ENCODE measurements around the gene DPY19L3.
A peak's percentile ranks its signal among the peaks of the same experiment; 100 is the strongest.

Gene DPY19L3

DNA sequence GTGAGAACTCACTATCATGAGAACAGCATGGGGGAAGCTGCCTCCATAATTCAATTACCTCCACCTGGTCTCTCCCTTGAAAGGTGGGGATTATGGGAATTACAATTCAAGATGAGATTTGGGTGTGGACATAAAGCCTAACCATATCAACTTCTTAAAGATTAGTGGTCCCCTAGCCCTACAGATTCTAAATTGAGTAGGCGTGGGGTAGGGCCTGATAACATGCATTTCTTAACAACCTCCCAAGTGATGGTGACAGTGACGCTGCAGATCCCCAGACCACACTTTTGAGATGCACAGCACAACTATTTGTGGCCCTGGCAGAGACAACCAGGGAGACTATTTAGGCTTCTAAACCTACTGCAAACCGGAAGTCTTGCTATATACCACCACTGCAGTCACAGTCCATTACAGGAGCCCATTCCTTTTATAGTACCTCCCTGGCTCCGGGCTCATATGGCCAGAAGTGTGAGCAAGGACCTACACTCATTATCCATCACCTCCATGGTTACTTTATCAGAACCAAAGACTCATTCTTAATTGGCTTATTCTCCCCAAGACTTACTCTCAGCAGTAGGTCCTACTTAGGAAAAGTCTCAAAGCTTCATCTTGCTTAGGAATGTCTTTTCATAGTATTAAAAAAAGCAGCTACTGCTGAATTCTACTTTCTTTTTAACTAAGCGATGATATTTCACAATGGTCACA, 2.1 kb upstream of the DPY19L3 start:
- Histone ChIP-seq H4K20me1 (ENCODE audit: insufficient read depth, low read length) (peaks cover 4% of the 10 kb centered on the region; the same call in 1 of the 2 replicates), H3K4me2 (ENCODE audit: insufficient read depth, low read length) (peak overlapping the region; percentile 5; the same call in 1 of the 2 replicates), H3K9me3 (ENCODE audit: insufficient read depth, low read length, severe bottlenecking) (no peaks in the 10 kb centered on the region), H2AFZ (ENCODE audit: low read depth, low read length) (no peak overlapping the region), H3K4me3 (ENCODE audit: low read depth in 1 of 2, low read length in 2 of 2) (no peak overlapping the region), H3K4me1 (ENCODE audit: insufficient read depth, low read length) (peaks cover 36% of the 10 kb centered on the region), H3K36me3 (ENCODE audit: insufficient read depth, low read length) (peaks cover 11% of the 10 kb centered on the region), H3K27me3 (ENCODE audit: insufficient read depth, low read length, poor library complexity) (no peaks in the 10 kb centered on the region), H3K27ac (ENCODE audit: low read length) (no peak overlapping the region), H3K9ac (ENCODE audit: low read depth, low read length) (no peak overlapping the region), H3K79me2 (ENCODE audit: insufficient read depth, low read length) (peaks cover 30% of the 10 kb centered on the region)
- no peak for TF ChIP-seq EZH2 (IDR thresholded peaks at IDR 0.05; ENCODE audit: borderline replicate concordance, low read depth, low read length, severe bottlenecking)
- TF ChIP-seq, protein P1, sequence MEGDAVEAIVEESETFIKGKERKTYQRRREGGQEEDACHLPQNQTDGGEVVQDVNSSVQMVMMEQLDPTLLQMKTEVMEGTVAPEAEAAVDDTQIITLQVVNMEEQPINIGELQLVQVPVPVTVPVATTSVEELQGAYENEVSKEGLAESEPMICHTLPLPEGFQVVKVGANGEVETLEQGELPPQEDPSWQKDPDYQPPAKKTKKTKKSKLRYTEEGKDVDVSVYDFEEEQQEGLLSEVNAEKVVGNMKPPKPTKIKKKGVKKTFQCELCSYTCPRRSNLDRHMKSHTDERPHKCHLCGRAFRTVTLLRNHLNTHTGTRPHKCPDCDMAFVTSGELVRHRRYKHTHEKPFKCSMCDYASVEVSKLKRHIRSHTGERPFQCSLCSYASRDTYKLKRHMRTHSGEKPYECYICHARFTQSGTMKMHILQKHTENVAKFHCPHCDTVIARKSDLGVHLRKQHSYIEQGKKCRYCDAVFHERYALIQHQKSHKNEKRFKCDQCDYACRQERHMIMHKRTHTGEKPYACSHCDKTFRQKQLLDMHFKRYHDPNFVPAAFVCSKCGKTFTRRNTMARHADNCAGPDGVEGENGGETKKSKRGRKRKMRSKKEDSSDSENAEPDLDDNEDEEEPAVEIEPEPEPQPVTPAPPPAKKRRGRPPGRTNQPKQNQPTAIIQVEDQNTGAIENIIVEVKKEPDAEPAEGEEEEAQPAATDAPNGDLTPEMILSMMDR (IDR thresholded peaks at IDR 0.05; ENCODE audit: borderline replicate concordance, extremely low read depth, low read length, poor library complexity, severe bottlenecking), result no peak
- ATAC-seq (ENCODE audit: insufficient read depth, low read depth) (no peak), DNase-seq (no peak)

DNA sequence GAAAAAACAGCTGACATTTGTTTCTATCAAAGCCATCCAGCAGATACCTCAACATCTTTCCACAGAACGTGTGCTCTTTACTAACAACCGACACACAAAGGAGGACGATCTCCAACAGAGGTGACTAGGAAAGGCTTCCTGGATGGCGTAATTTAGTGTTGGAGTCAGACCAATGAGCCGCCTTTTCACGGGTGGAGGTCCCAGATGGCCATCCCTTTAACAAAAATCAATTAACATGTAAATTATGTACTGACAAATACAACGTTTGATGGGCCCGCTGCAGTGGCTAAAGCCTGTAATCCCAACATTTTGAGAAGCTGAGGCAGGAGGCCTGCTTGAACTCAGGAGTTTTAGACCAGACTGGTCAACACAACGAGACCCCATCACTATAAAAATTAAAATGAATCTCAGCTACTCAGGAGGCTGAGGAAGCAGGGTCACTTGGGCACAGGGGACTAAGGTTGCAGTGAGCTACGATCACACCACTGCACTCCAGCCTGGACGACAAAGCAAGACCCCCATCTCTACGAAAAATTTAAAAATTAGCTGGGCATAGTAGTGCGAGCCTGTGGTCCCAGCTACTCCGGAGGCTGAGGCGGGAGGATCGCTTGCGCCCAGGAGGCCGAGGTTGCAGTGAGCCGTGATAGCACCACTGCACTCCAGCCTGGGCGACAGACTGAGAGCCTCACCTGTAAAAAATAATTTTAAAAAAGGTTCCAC, 1.2 kb upstream of the DPY19L3 start:
- H3K79me2 ChIP-seq (ENCODE audit: insufficient read depth, low read length), result peaks cover 30% of the 10 kb centered on the region
- H3K4me2 ChIP-seq (ENCODE audit: insufficient read depth, low read length), result peak overlapping the region; percentile 76
- H3K4me3 ChIP-seq (ENCODE audit: low read depth in 1 of 2, low read length in 2 of 2), result peak overlapping the region; percentile 94 to 95
- peak overlapping the region; percentile 98 for H3K9ac ChIP-seq (ENCODE audit: low read depth, low read length)
- TF ChIP-seq, protein P1 (IDR thresholded peaks at IDR 0.05; ENCODE audit: borderline replicate concordance, extremely low read depth, low read length, poor library complexity, severe bottlenecking), result no peak
- TF ChIP-seq EZH2 (IDR thresholded peaks at IDR 0.05; ENCODE audit: borderline replicate concordance, low read depth, low read length, severe bottlenecking), result no peak
- peak overlapping the region; percentile 96 for H2AFZ ChIP-seq (ENCODE audit: low read depth, low read length)
- no peaks in the 10 kb centered on the region for H3K27me3 ChIP-seq (ENCODE audit: insufficient read depth, low read length, poor library complexity)
- no peaks in the 10 kb centered on the region for H3K9me3 ChIP-seq (ENCODE audit: insufficient read depth, low read length, severe bottlenecking)
- H3K27ac ChIP-seq (ENCODE audit: low read length), result peak overlapping the region; percentile 93
- DNase-seq, result peak; percentile 10
- peaks cover 19% of the 10 kb centered on the region for H3K36me3 ChIP-seq (ENCODE audit: insufficient read depth, low read length)
- peaks cover 4% of the 10 kb centered on the region; the same call in 1 of the 2 replicates for H4K20me1 ChIP-seq (ENCODE audit: insufficient read depth, low read length)
- no peak for ATAC-seq (ENCODE audit: insufficient read depth, low read depth)
- peaks cover 36% of the 10 kb centered on the region for H3K4me1 ChIP-seq (ENCODE audit: insufficient read depth, low read length)

DNA sequence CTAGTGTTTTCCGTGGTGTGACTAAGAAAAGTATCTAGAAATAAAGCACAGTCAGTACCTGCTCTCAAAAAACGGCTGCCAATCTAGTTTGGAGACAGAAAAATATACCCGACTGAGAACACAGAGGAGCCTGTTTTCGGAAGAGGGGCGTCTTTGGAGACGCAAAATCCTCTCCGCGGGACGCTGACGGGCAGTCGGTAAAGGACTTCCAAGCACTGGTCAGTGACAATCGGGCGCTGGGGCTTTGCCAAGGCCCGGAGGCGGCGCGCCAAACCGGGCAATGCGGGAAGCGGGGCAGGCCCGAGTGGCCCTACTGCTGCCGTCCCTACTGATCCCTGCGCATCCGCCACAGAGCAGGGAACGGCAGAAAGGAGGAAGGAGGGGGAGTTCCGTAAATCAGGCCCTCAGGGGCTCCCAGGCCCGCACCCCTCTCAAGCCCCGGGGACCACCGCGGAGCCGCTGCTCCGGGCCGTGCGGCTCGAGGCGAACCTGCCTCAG, 588 bp upstream of the DPY19L3 start:
- Histone ChIP-seq H2AFZ (ENCODE audit: low read depth, low read length) (peak overlapping the region; percentile 96), H3K4me1 (ENCODE audit: insufficient read depth, low read length) (peaks cover 36% of the 10 kb centered on the region)
- ATAC-seq (ENCODE audit: insufficient read depth, low read depth), result no peak; the same call in 1 of the 3 replicates

More for the DNA sequence above, 588 bp upstream of the DPY19L3 start:
- H3K9me3 ChIP-seq (ENCODE audit: insufficient read depth, low read length, severe bottlenecking), result no peaks in the 10 kb centered on the region
- peak overlapping the region; percentile 76 for H3K4me2 ChIP-seq (ENCODE audit: insufficient read depth, low read length)
- DNase-seq, result no peak
- H3K27ac ChIP-seq (ENCODE audit: low read length), result peak overlapping the region; percentile 93
- H3K9ac ChIP-seq (ENCODE audit: low read depth, low read length), result peak overlapping the region; percentile 98
- H3K4me3 ChIP-seq (ENCODE audit: low read depth in 1 of 2, low read length in 2 of 2), result peak overlapping the region; percentile 94 to 95
- H3K27me3 ChIP-seq (ENCODE audit: insufficient read depth, low read length, poor library complexity), result no peaks in the 10 kb centered on the region
- peaks cover 4% of the 10 kb centered on the region; the same call in 1 of the 2 replicates for H4K20me1 ChIP-seq (ENCODE audit: insufficient read depth, low read length)
- H3K79me2 ChIP-seq (ENCODE audit: insufficient read depth, low read length), result peaks cover 30% of the 10 kb centered on the region
- peaks cover 25% of the 10 kb centered on the region for H3K36me3 ChIP-seq (ENCODE audit: insufficient read depth, low read length)
- TF ChIP-seq, protein P1 (IDR thresholded peaks at IDR 0.05; ENCODE audit: borderline replicate concordance, extremely low read depth, low read length, poor library complexity, severe bottlenecking), result no peak
- TF ChIP-seq EZH2 (IDR thresholded peaks at IDR 0.05; ENCODE audit: borderline replicate concordance, low read depth, low read length, severe bottlenecking), result no peak
